GM18498 (cell line): ENCODE data around the gene TBCK.
"Not testable (repeated sequence)": the region's sequence is repeated elsewhere in the genome, so short reads cannot be mapped to it uniquely, and the experiment has no call there.

Experiments used
- ATAC-seq: cut with Tn5 transposase; IDR thresholded peaks from one replicate; pipeline ENCODE4 v1.9.1; 2021; ENCODE audit warnings: mild to moderate bottlenecking, moderate library complexity; ENCODE audit not compliant: unreplicated experiment

TBCK gene

DNA sequence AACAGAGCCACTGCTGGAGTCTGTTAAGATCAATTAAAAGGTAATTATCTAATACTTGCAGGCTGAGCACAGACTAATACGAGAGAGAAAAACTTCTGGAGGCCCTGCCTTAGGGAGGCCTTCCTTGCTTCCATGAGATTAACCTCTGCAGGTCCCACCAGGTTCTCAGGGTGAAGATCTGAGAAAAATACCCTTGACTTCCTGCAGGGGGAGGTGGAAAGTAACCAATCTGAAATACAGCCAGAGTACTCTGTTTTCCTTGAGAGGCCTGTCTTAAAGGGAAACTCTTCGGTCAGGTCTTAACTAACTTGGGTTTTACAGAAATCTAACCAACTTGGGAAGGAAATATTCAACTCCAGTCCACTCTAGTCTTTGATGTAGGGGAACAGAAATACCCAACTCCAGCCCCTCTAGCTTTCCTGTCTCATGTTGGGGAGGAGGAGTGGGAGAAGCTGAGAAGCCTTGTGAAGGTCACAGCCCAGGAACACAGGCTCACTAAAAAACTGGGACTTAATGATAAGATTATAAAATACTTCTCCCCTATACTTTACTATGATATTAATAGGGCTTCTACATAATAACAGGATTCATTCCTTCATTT, 77.1 kb downstream of the TBCK start:
- ATAC-seq = peak; percentile 89

DNA sequence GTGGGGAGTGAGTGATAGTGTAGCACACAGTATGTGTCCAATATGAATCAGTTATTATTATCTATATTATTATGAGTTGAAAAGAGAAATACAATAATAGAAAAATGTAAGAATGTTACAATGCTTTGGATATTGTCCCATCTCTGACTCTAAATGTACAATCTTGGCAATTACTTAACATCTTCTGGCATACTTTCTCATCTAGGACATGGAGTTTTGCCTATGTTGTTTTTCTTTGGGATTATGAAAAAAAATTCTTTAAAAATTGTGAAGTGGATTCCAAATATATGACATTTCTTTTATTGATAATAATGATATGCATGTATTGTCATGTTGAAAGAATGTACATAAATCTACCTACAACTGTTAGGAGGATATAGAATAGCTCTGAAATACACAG, 84.1 kb downstream of the TBCK start:
- ATAC-seq = no peak

DNA sequence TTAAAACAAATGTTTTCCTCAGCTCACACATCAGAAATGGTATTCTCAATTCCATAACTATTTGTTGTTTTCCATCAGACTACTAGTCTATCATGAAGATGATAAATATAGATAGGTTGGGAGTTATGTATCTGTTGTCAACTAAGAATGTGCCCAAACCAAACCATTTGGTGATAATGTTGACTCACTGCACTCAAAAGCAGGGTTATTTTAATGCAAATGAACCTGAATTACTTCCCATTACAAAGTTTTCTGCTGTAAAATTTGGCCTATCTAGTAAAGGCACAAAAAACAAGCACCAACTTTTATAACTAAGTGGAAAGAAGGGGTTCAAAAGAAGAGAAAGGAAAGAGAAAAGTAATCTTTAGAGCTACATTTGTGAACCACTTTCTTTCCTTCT, 93.5 kb downstream of the TBCK start:
- no peak for ATAC-seq

DNA sequence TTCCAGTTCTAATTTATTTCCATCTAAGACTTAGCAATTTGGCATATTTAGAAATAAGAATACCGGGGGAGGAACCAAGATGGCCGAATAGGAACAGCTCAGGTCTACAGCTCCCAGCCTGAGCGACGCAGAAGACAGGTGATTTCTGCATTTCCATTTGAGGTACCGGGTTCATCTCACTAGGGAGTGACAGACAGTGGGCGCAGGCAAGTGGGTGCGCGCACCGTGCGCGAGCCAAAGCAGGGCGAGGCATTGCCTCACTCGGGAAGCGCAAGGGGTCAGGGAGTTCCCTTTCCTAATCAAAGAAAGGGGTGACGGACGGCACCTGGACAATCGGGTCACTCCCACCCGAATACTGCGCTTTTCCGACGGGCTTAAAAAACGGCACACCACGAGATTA, 102.7 kb downstream of the TBCK start:
- ATAC-seq = not testable (repeated sequence)

DNA sequence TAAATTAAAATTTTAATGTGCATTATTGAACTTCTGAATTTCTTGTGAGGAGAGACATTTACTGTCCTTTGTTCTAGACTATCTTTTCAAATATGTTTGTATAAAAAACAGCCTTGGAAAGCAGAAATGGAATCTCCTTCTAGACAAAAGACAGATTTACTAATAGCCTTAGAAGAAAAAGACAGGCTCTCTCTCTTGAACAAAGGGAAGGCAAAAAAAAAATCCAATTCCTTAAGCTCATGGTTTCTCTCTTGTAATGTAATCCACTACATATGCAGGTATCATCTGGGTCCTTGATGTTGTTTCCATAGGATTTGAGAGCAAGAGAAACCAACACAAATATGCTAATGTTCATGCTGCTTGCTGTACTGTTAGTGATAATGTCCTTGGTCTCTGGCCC, 106.0 kb downstream of the TBCK start:
- ATAC-seq = no peak

DNA sequence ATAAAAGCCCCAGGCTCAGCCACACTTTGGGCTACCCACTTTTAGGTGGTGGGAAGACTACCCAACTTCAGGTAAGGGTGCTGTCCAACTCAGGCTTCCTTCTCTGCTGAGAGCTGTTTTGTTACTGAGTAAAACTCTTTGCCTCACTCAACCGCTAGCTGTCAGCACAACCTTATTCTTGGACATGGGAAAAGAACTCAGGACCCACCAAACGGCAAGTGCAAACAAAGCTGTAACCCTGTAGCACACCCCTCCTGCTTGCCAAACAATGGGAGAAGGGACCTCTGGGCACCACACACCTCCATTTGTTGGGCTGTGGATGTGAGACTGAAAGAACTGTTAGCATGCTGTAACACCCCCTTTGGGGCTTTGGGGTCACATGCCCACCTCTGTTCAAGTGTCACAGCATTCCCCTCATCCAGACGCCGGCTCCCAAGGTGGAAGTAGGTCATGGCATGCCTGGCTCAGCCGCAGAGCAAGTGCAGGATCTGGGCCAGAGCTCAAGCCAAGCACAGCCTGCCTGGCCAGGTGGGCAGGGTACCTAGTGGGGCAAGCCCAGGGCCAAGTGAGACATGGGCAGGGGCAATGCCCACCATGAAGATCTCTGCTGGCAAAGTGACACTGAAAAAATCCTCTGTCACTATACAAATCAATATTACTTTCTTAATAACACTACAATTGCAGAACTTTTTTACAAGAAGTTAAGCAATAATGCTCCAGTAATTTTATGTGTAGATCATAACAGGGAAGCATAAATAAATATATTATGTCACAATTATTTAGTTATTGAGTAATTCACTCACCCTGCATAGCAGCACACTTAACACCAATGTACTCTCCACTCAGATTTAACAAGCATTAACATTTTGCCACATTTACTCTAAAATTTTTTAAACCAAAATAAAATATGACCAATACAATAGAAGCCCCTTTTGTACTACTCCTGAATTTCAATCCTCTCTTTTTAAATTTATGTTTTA, 107.2 kb downstream of the TBCK start:
- no peak for ATAC-seq

DNA sequence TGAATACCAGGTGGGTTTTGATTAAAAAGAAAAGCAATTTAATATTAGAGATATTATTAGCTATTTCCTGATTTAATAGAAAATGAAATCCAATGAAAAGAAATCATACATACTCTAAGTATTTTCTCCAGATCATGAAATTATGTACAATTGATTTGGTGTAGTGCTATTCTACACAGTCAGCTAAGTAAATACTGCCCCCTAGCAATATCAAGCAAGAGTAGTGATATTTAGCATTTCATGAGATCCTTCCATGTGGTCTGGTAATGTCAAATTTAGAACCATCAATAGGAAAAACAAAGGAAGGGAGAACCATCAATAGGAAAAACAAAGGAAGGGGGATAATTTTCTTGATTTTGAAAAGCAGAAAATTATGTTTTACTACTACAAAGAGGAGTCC, 114.6 kb downstream of the TBCK start:
- no peak for ATAC-seq

DNA sequence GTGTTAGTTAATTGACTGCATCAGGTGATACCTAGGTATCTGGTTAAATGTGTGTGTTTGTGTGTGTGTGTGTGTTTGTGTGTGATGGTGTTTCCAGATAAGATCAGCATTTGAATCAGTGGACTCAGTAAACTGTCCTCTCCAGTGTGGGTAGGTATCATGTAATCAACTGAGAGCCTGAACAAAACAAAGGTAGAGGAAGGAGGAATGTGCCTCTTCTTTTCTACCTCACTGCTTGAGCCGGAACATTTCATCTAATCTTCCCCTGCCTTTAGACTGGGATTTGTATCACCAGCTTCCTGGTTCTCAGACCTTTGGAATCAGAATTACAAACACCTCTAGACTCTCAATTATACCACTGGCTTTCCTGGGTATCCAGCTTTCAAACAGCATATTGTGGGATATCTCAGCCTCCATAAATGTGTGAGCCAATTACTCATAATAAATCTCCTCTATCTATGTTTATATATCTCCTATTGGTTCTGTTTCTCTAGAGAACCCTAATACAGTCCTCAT, 120.5 kb downstream of the TBCK start:
- no peak for ATAC-seq

DNA sequence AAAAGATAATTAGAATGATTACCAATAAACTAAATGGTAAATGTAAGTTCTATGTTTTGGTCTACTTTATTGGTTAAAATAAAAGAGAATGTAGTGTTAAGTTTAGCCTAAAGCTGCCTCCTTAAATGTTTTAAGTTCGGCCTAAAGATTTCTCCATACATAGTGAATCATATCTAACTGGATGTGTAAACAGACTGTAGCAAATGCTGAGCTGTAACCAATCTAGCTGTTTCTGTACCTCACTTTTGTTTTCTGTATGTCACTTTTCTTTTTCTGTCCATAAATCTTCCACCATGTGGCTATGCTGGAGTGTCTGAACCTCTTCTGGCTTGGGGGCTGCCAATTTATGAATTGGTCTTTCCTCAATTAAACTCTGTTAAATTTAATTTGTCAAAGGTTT, 121.2 kb downstream of the TBCK start:
- ATAC-seq = no peak

DNA sequence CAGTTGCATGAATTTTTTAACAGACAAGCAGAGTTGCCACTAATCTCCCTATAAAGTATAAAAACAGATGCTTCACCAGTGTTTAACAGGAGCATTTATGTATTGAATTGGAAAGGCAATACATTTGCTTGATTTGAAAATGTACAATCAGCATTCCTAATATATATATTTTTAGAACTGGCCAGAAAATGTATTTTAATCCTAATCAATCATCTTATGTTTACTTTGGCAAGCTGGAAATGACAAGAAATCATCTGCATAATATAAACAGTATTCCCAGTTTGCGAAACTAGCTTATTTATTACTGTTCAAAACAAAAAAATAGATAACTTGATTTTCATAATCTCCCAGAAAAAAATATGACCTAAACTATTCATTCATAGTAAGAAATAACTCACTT, 123.9 kb downstream of the TBCK start:
- ATAC-seq = no peak

DNA sequence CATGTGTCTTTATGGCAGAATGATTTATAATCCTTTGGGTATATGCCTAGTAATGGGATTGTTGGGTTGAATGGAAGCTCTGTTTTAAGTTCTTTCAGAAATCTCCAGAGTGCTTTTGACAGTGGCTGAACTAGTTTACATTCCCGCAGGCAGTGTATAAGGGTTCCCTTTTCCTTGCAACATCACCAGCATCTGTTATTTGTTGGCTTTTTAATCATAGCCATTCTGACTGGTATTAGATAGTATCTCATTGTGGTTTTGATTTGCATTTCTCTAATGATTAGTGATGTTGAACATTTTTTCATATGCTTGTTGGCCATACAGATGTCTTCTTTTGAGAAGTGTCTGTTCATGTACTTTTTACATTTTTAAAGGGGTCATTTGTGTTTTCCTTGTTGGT, 129.8 kb downstream of the TBCK start:
- ATAC-seq = no peak

DNA sequence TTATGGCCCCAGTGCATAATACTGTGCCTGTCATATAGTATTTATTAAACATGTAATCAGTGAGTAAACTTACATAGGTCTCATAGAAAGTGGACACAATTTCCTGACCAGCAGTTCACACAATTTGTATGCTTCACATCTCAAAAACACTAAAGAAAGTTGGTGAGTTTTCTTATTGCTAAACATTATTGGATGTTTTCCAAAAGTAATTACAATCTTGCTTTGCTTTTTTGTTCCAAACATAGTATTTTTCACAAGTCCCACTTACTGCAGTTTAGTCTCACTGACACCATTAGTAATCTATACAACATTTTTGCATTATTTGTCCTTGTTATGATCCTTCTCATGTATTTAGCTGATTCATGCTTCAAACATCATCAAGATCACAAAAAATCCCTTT, 132.5 kb downstream of the TBCK start:
- ATAC-seq = no peak

DNA sequence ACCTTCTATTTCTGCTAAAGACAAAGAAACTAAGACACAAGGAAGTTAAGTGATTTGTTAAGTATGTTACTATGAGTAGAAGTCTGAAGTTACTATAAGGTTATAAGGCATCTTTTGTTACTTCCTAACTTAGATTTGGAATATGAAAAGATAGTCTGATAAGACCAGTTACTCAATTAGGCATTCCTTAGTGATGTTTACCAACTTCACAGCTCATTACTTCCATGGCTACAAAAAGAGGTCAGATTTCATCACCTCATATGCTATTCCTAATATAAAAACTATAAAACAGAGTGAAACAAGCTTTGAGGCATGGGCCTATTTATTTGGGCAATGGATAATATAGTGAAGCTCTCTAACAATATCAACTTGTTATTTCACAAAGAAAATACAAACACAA, 143.1 kb downstream of the TBCK start:
- no peak for ATAC-seq

DNA sequence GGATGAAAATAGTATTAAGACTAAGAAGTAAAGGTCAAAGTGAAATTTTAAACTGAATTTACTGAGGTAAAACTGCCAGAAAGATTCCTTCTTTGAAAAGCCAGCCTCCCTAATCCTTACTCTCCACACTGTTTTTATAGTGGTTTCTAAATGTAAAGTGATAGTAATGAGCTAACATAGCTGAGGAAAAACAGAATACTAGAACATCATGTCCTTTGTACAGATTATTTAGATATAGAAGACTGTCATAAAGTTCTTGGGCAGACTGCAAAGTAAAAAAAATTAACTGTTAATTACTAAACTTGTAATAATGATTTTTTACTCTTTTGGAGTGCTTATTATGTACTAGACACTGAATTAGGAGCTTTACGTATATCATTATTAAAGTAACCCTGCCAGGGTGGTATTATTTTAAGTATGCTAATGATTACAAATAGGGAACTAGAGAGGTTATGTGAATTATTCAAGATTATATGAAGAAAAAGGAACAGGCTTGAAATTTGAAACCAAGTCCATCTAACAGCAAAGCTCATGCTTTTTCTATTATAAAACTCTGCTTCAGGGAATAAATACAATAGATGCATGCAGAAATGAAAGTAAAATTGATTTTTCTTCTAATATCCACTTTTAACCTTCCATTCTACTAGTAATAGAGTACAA, 150.5 kb downstream of the TBCK start:
- no peak for ATAC-seq

DNA sequence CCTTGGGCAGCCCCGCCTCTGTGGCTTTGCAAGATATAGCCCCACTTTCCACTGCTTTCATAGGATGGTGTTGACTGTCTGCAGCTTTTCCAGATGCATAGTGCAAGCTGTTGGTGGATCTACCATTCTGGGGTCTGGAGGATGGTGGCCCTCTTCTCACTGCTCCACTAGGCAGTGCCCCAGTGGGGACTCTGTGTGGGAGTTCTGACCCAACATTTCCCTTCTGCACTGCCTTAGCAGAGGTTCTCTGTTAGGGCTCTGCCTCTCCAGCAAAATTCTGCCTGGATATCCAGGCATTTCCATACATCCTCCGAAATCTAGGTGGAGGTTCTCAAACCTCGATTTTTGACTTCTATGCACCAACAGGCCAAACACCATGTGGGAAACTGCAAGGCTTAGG, 153.7 kb downstream of the TBCK start:
- no peak for ATAC-seq

DNA sequence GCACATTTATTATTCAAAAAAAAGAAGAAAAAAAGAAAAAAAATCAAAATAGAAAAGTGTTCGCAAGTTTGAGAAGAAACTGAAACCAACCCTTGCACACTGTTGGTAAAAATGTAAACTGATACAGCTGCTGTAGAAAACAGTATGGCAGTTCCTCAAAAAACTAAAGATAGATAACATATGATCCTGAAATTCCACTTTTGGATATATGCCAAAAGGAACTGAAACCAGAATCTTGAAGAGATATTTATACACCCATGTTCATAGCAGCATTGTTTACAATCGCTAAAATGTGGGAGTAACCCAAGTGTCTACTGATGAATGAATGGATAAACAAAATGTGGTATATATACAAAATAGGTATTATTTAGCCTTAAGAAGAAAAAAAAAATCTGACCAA, 155.4 kb downstream of the TBCK start:
- ATAC-seq = no peak

DNA sequence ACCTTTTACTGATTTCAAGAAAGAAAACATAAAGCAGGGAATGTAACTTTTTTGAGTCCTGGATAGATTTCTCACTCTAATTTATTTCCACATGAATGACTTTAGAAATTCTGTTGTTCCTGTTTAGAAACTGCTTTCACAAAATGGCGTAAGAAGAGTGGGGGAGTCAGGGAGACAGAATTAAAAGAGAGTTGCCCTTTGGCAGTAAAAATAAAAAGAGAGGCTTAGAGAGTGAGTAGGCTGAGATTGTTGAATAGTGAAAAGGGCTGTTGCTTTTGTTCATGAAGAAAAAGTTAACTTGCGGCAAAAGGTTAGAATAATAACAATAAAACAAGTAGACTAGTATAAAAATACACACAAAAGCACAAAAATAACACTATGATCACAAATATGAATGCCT, 166.1 kb downstream of the TBCK start:
- no peak for ATAC-seq

DNA sequence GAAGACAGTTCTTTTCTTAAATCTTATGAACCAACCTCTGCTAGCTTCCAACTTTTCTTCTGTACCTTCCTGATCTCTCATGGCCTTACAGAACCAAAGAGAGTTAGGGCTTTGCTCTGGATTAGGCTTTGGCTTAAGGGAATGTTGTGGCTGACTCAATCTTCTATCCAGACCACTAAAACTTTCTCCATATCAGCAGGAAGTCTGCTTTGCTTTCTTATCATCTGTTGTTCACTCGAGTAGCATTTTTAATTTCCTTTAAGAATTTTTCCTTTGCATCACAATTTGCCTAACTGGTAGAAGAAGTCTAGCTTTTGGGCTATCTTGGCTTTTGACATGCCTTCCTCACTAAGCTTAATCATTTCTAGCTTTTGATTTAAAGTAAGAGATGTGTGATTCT, 167.0 kb downstream of the TBCK start:
- ATAC-seq = no peak

DNA sequence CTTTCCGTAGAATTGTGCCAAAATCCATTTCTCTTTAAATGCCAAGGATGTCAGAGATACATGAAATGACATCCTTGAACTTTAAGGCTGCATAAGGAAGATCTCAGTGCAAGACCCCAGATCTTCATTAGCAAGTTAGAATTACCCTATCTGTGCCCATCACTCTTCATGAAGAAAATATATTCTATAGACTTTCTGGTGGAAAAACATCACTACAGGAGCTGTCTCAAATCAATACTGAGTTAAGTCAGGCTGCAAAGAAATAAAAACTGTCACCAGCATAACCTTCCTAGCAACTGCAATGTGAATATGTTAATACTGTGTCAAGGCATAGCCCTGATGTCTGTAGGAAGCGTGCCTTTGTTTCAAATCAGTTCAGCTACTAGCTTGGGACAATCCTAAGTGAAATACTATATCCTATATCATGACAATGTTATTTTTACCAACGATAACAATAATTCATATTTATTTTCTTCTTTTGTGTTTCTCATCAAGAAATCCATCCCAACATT, 173.3 kb downstream of the TBCK start:
- no peak for ATAC-seq

DNA sequence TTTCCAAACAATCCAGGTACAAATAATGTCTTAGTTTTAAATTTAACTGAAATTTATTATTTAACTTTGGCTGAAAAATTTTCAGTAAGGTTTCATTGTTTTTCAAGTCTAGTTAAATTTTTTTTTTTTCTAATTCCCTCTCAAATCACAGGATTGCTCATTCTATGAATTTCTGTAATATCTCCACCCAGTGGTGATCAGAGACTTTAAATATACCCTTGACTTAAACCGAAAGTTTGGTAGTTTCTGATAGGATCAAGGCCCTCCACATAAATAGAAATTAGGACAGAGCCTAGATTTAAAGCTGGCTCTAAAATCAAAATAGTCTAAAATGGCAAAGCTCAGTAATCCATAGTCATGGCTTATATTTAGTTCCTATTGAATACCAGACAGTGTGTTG, 175.4 kb downstream of the TBCK start:
- no peak for ATAC-seq

DNA sequence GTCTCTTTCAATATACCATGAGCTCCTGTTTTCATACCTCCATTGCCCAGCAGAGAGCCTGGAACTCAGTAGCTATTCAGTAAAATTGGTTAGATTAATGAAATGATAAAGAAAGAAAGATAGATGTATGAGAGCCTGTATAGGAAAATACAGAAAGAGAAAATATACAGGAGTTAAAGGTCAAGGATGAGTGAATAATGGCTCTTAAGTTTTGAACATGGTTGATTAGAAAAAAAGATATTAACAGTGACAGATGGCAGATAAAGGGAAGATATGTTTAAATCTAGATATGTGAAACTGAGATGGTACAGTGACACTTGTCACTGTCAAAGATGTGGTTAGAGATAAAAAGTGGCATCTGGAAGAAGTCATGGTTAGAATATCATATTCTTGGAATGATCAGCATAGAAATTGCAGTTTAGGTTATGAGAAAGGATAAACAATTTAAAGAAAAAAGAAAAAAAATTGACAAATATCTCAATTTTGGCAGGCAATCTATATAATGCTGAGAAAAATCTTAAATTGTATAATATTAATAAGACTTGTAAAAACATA, 179.2 kb downstream of the TBCK start:
- ATAC-seq = no peak
